ENCODE results near the gene KAT2A.
A peak's percentile ranks its signal among the peaks of the same experiment; 100 is the strongest.

KAT2A gene

GRCh38 chr17:42135151-42135550, 14.0 kb upstream of the KAT2A start:
- no peak for DNase-seq

GRCh38 chr17:42133461-42134041, 12.4 kb upstream of the KAT2A start:
- DNase-seq = no peak

GRCh38 chr17:42132941-42133340, 11.8 kb upstream of the KAT2A start:
- DNase-seq = peak; percentile 40

GRCh38 chr17:42131981-42132432, 10.8 kb upstream of the KAT2A start:
- no peak for DNase-seq

GRCh38 chr17:42131232-42131631, 10.1 kb upstream of the KAT2A start:
- DNase-seq = no peak

GRCh38 chr17:42130310-42130936, 9.3 kb upstream of the KAT2A start:
- no peak for DNase-seq

GRCh38 chr17:42129109-42129837, 8.1 kb upstream of the KAT2A start:
- DNase-seq = no peak

- no peak for DNase-seq
These were observed 6.2 kb upstream of the KAT2A start for GRCh38 chr17:42127414-42127813.

GRCh38 chr17:42126836-42127235, 5.7 kb upstream of the KAT2A start:
- no peak for DNase-seq

- no peak for DNase-seq
These were observed 4.4 kb upstream of the KAT2A start for GRCh38 chr17:42125565-42125964.

- no peak for DNase-seq
These were observed 3.1 kb upstream of the KAT2A start for GRCh38 chr17:42124256-42124655.

GRCh38 chr17:42122371-42123303, 1.5 kb upstream of the KAT2A start, which contains the start of gene HSPB9:
Gene HSPB9, plus strand, starts transcription at chr17:42122804. Its CDS starts 47 bp downstream, at chr17:42122851.
- peak; percentile 69 for DNase-seq

- DNase-seq = no peak
These were observed 902 bp downstream of the KAT2A start for GRCh38 chr17:42120161-42120769.

GRCh38 chr17:42119301-42119700, 1.9 kb downstream of the KAT2A start:
- no peak for DNase-seq

- DNase-seq = no peak
These were observed 2.6 kb downstream of the KAT2A start for GRCh38 chr17:42118545-42118944.

GRCh38 chr17:42118126-42118510, 3.0 kb downstream of the KAT2A start:
- DNase-seq = no peak

- no peak for DNase-seq
These were observed 3.6 kb downstream of the KAT2A start for GRCh38 chr17:42117397-42118125.

- DNase-seq = peak; percentile 52
These were observed 4.3 kb downstream of the KAT2A start for GRCh38 chr17:42116705-42117396.

- DNase-seq = no peak
These were observed 7.0 kb downstream of the KAT2A start for GRCh38 chr17:42114118-42114517.

GRCh38 chr17:42113293-42114069, 7.7 kb downstream of the KAT2A start:
- DNase-seq = no peak
